DOHH2 (cell line): ENCODE results near the gene CLDN5.

Experiments used
- CTCF ChIP-seq: fragments of 200-600 bp; sonication (generic); IDR thresholded peaks from one replicate; pipeline ENCODE4 v1.5.1; 2014; ENCODE audit warnings: antibody characterized with exemption, mild to moderate bottlenecking, low read depth, low read length; ENCODE audit not compliant: poor library complexity, severe bottlenecking
- EZH2phosphoT487 ChIP-seq: fragments of 200-600 bp; sonication (generic); IDR thresholded peaks from 2 replicates; pipeline ENCODE4 v1.6.1; 2017; ENCODE audit warnings: borderline replicate concordance, mild to moderate bottlenecking, antibody characterized with exemption, low read length, moderate library complexity, mixed read lengths

- TF ChIP-seq CTCF (no peak), EZH2phosphoT487 (no peak)
Observed at GRCh38 chr22:19522881-19523239, 1.4 kb downstream of the CLDN5 start.
